GM19328 (cell line): ENCODE data around the gene CRIM1.

ENCODE experiments used
- ATAC-seq: cut with Tn5 transposase; IDR thresholded peaks from one replicate; pipeline ENCODE4 v1.9.1; 2021; ENCODE audit warnings: mild to moderate bottlenecking, moderate library complexity; ENCODE audit not compliant: unreplicated experiment

Gene CRIM1

DNA sequence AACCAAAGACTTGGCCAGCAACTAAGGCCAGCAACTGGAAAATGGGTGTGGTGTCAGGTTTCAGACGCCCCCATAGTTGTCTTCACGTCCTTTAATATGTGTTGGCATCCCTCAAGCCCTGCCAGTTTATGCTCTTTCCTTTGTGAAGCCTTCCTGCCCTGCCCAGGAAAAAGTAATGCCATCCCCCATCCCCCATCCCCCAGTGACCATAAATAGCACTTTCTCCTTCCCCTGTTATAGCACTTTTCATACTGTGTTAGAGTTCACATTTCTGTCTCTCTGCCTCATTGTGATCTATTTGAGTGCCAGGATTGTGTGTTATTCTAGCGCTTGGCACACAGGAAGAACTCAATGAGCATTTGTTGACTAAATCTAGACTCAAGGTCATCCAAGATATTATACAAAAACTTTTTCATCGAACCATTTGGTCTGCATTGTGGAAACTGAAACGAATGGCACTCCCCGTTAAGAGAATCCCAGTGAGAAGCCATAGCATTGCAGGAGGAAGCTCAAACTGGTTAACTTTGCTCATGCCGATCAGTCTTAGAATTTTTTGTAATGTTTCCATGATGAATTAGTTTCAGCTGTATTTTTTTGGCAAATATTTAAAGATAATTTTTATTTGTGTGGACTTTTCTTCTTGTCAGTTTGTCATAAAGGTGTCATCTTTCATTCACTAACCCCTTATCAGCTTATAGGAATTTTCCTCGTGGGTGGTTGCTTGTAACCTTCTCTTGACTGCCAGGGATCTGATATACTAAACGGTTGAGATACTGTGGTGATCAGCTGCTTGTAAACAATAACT lies 15.7 kb downstream of the CRIM1 start:
- no peak for ATAC-seq

DNA sequence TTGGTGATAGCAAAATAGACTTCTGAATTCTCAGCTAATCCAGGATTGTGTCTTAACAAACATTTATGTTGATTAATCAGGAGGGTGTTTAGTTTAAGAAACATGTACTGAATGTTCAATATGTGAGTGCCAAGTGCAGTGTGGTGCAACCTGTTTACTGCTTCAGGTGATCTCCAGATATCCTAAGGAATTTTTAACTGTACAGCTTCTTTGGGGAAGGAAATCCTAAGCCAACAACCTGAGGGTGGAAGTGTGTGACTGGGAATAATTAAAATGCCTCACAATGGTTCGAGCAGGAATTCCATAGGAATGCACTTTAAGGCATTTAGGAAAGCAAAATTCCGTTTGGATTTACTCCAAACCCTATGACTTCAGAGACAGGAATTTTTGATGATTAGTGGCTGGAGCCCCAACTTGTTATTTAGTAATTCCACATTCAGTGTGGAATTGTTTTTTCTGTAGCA lies 16.4 kb downstream of the CRIM1 start:
- no peak for ATAC-seq

DNA sequence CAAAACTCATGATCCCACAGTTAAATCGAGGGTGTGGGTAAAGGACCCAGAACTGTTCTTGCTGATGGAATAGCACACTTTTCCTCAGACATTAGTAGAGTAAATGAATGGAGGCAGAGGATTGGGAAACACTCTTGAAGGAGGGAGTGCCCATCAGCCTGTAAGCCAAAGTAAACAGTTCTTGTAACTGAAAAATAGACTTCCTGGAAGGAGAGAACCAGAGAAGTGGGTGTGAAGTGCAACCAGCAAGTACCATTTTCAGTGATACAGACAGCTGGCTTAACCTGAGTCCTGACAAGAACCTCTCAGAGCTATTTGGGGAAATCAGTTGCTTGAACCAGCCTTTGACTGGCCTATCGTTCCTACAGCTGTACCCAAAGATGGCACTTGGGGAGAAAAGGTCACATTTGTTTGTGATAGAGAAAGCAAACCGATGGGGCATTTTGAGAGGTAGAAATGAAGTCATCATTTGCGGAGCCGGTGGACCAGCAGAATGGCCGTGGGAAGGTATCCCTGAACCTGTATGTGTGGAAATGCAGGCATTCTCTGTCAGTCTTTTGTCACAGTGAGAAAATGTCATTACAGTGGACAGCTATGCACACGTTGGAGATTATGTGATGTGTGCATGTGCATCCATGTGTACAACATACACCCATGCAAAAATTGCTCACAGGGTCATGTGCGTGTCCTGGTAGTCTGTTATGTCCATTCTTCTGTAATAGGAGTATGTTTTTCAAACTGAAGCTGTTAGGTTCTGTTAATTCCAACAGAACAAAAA lies 17.8 kb downstream of the CRIM1 start:
- ATAC-seq: no peak

DNA sequence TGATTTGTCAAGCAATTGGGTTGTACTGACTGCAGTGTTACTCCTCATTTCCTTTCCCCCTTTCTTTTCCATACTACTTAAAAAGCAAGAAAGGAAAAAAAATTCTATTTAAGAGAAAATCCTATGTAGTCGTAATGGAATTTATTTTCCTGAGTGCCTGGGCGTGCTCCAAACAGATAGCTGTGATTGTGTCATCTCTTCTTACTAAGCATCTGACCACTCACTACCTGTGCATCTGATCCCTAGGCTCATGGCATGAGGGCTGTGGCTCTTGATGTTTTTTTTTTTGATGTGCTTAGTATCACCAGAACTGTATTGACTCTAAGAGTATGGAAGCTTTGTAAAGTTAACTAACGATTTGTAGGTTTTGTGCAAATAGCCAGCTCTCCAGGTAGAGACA lies 19.0 kb downstream of the CRIM1 start:
- no peak for ATAC-seq

DNA sequence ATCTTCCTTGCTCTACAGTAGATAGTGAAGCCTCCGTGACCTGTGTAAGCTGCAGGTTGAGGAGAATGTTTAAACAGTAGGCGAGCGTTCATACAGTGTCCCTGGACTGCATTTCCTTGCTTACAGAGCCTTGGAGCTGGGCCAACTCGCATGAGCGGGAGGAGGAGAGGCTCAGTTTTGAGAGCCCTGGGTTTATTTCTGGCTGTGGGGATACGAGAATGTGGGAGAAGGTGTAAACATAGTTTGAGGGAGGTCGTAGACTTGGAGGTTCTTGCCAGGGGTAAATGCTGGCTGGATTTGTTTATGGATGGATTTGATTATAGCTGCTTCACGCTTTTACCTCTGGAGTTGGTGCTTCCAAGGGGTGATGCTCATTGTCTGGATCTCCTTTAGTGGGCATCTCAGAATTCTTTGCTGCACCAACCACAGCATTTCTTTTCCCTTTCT lies 20.8 kb downstream of the CRIM1 start:
- no peak for ATAC-seq

DNA sequence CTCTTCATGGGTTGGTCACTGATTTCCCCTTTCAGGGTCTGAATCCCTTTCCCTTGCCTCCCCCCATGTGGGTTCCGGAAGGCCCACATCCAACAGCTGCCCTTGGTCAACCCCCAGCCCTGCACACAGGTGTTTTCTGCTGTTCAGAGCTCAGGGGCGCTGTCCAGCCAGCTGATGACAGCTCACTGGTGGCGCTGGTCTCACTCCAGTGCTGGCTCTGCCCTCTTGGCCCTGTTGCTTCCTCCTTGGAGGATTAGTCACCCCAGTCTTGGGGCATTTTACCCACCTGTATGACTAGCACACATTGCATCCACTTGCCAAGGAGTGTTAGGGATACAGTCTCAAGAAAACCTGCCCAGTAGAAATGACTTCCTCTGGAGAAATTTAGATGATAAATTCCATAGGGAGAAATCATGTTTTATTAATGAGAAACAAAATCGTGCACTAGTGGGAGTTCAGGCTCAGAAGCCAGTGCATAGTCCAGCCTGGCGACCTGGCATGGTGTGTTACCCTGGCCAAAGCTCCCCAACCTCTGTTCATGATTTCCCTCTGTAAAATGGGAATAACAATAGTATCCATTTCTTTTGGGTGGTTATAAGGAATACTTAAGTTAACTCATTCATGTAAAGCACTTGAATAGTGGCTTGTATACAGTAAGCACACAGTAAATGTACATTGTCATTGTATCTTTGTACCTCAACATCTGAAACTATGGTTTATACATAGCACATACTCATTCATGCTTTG lies 21.6 kb downstream of the CRIM1 start:
- no peak for ATAC-seq

DNA sequence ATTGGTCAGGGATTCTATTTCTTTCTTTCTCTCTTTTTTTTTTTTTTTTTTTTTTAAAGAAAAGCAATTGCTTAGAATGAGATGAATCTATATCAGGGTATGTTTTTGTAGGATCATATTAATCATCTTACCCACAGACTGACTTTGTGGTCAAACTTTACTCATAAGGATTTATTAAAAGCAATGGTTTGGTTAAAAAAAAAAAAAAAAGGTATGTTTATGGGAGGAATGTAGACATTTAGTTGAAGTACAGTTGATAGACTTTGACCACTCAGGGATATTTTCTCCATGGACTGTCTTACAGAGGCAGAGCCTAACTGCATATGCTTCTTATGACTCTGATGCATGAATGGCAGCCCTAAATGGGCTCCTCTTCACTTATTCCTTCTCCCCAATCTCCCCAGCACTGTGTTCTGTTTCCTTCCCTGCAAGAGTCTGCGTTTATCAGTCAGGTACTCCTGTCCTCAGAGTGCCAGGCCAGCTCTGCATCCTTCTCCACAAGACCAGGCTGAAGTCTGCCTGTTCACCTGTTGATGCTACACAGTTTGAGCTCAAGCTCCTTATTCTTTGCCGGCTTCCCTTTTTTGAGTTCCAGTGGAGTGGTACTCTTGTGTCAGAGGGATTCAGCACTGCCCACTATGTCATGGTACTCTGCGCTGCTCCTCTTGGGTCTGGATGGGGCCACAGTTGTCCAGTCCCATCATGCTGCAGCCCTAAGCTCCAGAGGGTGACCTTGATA lies 24.3 kb downstream of the CRIM1 start:
- no peak for ATAC-seq

DNA sequence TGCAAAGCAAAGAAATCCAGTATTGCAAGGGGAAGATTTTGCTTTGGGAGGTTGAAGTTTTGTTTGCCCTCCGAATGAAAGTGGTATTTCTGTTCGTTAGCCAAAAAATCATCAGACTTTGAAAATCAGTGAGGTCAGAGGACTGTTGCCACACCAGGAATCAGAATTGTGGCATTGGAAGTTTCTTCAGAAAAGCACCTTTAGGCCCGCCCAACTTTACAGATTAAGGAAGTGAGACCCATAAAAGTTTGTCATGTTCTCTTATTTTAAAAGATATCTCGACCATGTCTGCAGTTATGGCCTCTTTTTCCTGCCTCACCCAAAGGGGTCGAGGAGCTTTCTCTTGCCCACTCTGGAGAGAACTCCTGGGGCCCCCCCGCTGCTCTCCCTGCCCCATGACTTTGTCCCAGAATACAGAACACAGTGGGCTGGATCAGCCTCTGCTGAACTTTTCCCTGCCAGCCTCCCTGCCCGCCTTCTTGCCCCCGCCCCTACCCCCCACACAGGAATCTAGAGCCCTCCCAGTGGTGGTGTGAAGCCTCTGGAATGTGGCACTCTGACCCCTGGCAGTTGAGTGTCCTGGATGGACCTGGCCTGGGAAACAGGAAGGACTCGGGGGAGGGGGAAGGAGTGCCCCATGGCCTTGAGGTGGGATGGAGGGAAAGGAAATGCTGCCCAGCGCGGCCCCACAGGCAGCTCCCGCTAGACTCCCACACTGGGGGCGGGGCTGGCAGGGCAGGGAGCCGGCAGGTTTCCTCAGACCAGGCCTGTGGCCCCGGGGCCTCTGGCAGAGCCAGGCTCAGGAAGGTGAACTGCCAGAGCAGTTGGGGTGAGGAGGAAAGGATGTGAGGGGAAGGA lies 25.3 kb downstream of the CRIM1 start:
- no peak for ATAC-seq

DNA sequence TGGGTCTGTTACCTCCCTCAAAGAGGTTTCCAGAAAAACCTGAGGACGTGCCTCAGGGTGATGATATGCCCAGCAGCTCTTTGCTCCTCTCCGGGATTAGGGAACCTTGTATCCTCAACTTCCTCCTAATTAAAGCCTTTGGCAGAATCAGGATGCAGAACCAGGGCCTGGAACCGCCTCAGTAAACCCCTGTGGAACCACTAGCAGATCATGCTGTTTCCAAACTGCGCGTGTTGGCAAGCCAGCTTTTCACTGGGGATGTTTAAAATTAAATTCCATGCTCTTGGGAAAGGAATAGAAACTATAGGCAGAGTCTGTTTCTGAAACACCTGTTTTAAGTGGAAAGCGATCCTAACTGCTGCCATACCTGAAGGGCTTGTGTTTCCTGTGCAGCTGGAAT lies 26.4 kb downstream of the CRIM1 start:
- ATAC-seq: no peak

DNA sequence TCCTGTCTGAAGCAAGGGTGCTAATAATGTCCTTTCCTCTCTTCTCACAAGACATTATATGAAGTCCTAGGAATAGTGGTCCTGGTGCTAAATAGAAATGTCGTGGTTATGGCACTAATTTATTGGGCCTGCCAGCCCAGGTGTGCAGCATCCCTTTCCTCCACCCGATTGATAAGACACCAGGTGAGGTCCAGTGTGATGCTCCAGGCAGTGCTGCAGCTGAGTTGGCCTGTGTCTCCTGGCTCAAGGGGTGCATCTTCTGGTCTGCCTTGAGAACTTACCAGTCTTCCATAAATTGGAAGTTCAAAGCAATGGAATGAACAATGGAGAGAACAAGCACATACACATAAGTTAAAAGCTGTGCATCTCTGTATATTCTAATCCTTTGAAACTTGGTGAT lies 26.9 kb downstream of the CRIM1 start:
- no peak for ATAC-seq

DNA sequence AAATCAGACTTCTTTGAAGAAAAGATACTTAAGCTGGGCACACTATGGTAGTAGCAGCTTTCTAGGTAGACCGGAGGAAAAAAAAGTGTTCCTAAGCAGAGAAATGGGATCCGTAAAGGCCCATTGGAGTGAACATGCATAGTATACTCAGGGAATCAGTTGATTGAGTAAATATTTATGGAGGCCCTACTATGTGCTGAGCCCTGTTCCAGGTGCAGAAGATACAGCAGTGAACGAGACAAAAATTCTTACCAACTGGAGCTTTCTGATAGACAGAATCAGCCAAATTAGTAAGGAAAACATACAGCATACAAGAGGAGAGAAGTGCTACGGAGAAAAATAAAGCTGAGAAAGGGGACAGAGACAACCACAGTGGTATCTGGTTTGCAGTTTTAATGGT lies 28.1 kb downstream of the CRIM1 start:
- ATAC-seq: no peak

DNA sequence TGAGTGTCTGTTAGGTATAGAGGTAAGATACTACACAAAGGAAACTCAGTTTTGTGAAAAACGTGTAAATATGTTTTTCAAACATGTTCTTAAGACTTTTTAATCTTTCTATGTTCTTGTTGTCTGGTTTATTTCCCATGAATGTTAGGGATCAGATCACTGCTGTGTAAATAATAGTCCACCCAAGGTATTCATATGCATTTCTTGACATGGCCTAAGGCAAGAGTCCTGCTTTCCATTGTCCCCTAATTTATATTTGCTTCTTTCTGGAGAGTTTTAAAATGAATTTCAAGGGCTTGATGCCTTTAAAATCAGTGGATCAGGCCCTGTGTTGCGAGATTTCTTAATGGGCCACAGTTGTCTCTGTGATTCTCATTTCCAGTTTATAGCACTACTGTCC lies 28.9 kb downstream of the CRIM1 start:
- ATAC-seq: no peak

DNA sequence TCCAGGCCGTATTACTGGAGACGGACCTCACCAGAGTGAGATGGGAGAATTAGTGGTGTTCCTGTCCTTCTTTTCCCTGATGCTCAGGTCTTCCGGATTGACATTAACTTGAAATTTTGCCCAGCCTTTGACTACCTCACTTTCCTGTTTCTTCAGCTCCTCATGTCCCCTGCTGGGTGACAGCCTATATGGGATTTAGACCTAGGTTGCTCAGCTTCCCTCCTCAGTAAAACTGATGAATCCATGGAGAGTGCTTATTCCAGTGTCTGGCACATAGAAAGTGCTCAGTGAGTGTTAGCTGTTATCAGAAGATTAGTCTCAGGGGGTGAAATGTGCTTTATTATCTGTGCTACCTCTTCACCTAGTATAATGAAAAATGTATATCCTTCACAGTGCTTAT lies 30.0 kb downstream of the CRIM1 start:
- no peak for ATAC-seq

DNA sequence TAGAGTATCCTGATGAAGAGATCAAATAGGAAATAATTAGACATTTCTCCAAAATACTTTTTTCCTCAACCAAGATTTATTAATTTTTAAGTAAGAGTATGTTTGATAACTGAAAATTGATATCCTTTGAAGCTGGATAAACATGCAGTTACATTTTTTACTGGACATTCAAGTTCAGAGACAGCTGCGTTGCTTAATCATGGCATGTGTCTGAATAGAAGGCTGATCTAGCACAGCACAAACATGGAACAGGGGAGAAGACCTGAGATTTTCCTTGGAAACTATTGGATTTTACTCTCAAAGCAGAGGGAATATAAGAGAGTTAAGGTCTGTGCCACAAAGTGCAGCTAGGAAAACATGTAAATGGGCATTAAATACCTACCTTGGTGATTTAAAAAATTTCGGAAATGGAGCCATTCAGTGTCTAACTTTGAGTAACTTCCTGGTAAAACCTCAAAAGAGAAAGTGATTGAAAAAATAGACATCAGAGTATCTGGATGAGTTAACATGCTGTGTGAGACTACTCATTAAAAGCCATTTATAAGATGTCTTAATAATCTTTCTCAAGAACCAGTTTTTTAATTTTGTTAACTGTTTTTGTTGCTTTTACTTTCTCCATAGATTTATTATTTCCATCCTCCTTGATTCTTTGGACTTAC lies 31.8 kb downstream of the CRIM1 start:
- ATAC-seq: no peak

DNA sequence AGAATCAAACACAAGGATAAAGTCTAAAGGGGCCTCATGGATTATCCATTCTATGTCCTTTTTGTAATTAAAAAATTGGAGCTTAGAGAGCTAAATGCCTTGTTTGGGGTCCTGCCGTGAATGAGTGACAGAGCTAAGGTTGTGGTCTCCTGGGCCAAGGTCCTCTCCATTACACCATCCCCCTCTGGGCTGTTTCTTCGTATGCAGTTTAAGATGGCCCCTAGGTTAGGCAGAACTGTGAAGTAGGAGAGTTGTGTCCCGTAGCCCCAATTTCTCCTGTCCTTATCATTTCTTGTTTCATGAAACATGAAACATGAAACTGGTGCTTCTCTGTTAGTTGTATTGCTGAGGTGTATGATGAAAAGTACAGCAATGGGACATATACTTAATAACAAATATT lies 32.9 kb downstream of the CRIM1 start:
- no peak for ATAC-seq

DNA sequence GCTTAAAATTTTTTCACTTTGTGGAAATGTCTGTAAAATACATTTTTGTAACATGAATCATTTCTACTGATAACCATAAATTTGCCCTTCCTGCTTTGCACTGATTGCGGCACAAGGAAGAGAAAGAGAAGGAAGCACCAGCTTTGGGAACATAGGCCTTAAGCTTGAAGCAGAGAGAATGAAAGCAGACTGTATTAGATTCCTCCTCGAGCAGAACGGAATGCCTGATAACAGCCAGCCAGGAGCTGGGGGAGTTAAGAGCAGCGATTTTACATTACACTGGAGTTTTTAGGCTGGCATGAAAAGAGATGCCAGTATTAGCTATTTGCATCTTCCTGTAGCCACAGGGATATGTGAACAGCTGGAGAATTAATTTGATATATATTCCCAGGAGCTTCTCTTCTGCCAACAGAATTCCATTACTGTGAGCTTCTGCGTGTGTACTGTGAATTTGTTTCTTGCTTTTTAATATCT lies 33.5 kb downstream of the CRIM1 start:
- ATAC-seq: no peak

DNA sequence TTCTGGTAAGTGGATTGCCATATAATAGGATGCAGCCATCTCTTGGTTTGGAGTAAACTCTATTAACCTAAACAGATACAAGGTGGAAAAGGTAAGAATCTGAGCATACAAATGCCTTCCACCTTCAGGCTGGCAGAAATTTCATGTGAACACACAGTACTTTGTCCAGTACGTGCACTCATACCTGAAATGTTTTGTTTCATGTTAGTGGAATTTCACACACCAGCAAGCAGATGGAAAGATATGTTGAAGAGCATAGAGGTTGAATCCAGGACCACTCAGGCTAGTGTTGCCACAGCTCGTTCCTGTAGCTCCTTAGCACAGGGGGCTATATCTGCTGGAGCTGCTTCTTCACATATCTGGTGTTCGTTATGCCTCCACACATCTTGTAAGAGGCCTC lies 34.0 kb downstream of the CRIM1 start:
- ATAC-seq: no peak

DNA sequence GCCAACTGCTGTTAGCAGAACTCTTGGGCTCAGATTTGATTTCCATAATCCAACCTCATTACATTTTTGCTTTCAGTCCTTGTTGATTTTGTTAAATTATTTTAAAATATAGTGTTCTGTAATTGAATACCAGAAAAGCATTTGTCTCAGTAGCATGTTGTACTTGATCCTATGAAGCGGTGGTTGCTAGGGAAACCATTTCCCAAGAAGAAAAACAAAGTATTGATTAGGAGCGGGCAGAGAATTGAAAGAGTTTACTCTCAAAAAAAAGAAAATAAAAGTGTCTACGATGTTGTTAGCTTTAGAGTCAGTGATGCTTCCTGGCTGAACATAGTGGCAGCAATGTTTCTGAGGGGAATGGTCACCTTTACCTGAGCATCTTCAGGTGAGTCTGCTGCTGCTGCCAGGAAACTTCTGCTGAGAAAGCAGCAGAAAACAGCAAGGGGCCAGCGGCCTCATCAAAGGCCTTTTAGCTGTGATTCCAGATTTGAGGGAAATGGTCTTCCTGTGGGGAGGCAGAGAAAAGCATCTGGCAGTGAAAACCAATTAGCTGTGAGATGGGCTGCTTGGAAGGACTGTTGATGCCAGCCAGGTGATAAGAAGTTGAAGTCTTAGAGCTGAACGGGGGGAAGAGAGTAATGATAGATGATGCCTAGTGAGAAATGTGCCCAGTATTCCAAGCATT lies 37.1 kb downstream of the CRIM1 start:
- ATAC-seq: no peak
